ENCODE data around the gene P4HB.

DNA sequence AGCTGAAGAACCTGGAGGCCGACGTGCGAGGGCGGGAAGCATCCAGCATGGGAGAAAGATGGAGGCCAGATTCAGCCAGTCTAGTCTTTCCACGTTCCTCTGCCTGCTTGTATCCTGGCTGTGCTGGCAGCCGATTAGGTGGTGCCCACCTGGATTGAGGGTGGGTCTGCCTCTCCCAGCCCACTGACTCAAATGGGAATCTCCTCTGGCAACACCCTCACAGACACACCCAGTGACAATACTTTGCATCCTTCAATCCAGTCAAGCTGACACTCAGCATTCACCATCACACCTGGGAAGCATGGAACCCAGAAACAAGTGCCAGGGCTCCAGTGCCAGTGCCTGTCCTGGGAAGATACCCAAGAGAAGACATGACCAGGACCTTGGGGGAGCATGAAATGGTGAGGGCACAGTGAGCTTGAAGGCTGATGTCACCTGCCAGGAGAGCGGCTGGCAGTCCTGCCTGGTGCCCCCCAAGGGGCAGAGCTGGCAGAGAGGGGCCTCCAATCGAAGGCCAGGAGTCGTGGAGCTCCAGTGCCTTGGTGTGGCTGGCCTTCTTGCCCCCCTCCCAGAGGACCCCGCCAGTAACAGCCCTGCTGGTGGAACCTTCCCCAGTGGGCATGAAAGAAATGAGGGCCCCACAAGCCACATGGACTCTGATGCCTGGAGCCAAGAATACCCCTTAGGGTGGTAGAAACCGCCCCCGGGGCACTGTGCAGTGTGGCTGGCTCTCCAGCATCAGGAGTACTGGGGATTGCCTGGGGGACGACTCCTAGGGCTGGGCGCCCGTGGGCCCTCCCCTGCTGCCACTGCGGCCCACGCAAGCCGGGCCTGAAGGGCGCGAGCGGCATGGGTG, 41.1 kb upstream of the P4HB start:
- TF ChIP-seq, protein P1, sequence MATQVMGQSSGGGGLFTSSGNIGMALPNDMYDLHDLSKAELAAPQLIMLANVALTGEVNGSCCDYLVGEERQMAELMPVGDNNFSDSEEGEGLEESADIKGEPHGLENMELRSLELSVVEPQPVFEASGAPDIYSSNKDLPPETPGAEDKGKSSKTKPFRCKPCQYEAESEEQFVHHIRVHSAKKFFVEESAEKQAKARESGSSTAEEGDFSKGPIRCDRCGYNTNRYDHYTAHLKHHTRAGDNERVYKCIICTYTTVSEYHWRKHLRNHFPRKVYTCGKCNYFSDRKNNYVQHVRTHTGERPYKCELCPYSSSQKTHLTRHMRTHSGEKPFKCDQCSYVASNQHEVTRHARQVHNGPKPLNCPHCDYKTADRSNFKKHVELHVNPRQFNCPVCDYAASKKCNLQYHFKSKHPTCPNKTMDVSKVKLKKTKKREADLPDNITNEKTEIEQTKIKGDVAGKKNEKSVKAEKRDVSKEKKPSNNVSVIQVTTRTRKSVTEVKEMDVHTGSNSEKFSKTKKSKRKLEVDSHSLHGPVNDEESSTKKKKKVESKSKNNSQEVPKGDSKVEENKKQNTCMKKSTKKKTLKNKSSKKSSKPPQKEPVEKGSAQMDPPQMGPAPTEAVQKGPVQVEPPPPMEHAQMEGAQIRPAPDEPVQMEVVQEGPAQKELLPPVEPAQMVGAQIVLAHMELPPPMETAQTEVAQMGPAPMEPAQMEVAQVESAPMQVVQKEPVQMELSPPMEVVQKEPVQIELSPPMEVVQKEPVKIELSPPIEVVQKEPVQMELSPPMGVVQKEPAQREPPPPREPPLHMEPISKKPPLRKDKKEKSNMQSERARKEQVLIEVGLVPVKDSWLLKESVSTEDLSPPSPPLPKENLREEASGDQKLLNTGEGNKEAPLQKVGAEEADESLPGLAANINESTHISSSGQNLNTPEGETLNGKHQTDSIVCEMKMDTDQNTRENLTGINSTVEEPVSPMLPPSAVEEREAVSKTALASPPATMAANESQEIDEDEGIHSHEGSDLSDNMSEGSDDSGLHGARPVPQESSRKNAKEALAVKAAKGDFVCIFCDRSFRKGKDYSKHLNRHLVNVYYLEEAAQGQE (IDR thresholded peaks at IDR 0.05; ENCODE audit: low read depth): no peak
- TF ChIP-seq YY1 (IDR thresholded peaks at IDR 0.05; ENCODE audit: low read depth): no peak
- TF ChIP-seq CEBPB (IDR thresholded peaks at IDR 0.05): no peak
- TF ChIP-seq, protein P2, sequence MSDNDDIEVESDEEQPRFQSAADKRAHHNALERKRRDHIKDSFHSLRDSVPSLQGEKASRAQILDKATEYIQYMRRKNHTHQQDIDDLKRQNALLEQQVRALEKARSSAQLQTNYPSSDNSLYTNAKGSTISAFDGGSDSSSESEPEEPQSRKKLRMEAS (IDR thresholded peaks at IDR 0.05): no peak
- TF ChIP-seq TAF1 (IDR thresholded peaks at IDR 0.05; ENCODE audit: low read depth): no peak
